ENCODE data around the gene UBAC1.

- TF ChIP-seq EZH2 (IDR thresholded peaks at IDR 0.05; ENCODE audit: borderline replicate concordance) (no peak), EZH2phosphoT487 (IDR thresholded peaks at IDR 0.05; ENCODE audit: low read depth, severe bottlenecking, unreplicated experiment) (no peak)
These were observed 70.8 kb downstream of the UBAC1 start for GRCh38 chr9:135890190-135891026.

Measured in hepatocyte (in vitro differentiated cells).